PC-9 (cell line): ENCODE data around the gene MAN1A1. TPM values are rescaled to one million over a fixed set of nuclear protein-coding genes. Genes with fewer than 3 reads are reported as not detected.

ENCODE experiments used
- BruUV-seq: library from RNA; stranded (reverse); fragments of 400-500 nt; replicated peaks from 2 replicates; lab custom pipeline; 2021; lab: Mats Ljungman, UMichigan
- CTCF ChIA-PET: fragments of 300-600 bp; sonication (Branson Sonifier 250); formaldehyde crosslinking; loops from one replicate; lab custom pipeline; 2022; ENCODE audit warnings: antibody characterized with exemption; lab: Charles Lee
- POLR2A ChIA-PET: fragments of 300-600 bp; sonication (Branson Sonifier 250); formaldehyde crosslinking; loops from one replicate; lab custom pipeline; 2022; ENCODE audit warnings: antibody characterized with exemption; ENCODE audit not compliant: unreplicated experiment; lab: Charles Lee
- DNase-seq, 2 experiments: peaks; one replicate each; pipeline versions ENCODE4 v3.0.0 to v3.0.0-alpha.2; 2015 to 2022; ENCODE audit warnings: mixed read lengths in 1 of 2
- H2AFZ ChIP-seq: fragments of 200-600 bp; sonication (generic); 2 replicates; pipeline ENCODE4 v1.8.1; 2017; ENCODE audit warnings: antibody characterized with exemption
- H3F3A ChIP-seq: fragments of 200-600 bp; sonication (generic); 2 replicates; pipeline ENCODE4 v1.8.1; 2017; ENCODE audit warnings: antibody characterized with exemption, mild to moderate bottlenecking, low read depth; ENCODE audit not compliant: insufficient read depth
- H3K27ac ChIP-seq: fragments of 200-600 bp; sonication (generic); 2 replicates; pipeline ENCODE4 v1.6.1; 2016; ENCODE audit warnings: mixed run types
- H3K27me3 ChIP-seq: fragments of 200-600 bp; sonication (generic); 2 replicates; pipeline ENCODE4 v1.6.1; 2016; ENCODE audit warnings: low read depth, mixed run types; ENCODE audit not compliant: insufficient read depth
- H3K36me3 ChIP-seq: fragments of 200-600 bp; sonication (generic); 2 replicates; pipeline ENCODE4 v1.6.1; 2016; ENCODE audit warnings: low read depth, mixed run types
- H3K4me1 ChIP-seq: fragments of 200-600 bp; sonication (generic); replicated peaks from 2 replicates; pipeline ENCODE4 v1.6.1; 2016; ENCODE audit warnings: mixed run types; ENCODE audit not compliant: insufficient read depth
- H3K4me2 ChIP-seq: fragments of 200-600 bp; sonication (generic); 2 replicates; pipeline ENCODE4 v1.6.1; 2017; ENCODE audit warnings: mixed run types
- H3K4me3 ChIP-seq: fragments of 200-600 bp; sonication (generic); 2 replicates; pipeline ENCODE4 v1.6.1; 2016; ENCODE audit warnings: mixed run types
- H3K79me2 ChIP-seq: fragments of 200-600 bp; sonication (generic); 2 replicates; pipeline ENCODE4 v1.6.1; 2017; ENCODE audit warnings: low read depth, mixed run types
- H3K9me2 ChIP-seq: fragments of 200-600 bp; sonication (generic); 2 replicates; pipeline ENCODE4 v1.8.1; 2017; ENCODE audit warnings: mild to moderate bottlenecking; ENCODE audit not compliant: insufficient read depth
- H3K9me3 ChIP-seq: fragments of 200-600 bp; sonication (generic); 2 replicates; pipeline ENCODE4 v1.8.1; 2016; ENCODE audit warnings: low read depth; ENCODE audit not compliant: insufficient read depth
- H4K20me1 ChIP-seq: fragments of 200-600 bp; sonication (generic); 2 replicates; pipeline ENCODE4 v1.8.1; 2017; ENCODE audit not compliant: insufficient read depth
- EZH2 ChIP-seq: fragments of 200-600 bp; sonication (generic); IDR thresholded peaks from 2 replicates; pipeline ENCODE4 v1.8.0; 2017; ENCODE audit warnings: antibody characterized with exemption, low read depth
- intact Hi-C: fragments of 100-400 bp; cut with micrococcal nuclease; formaldehyde crosslinking; loops from one replicate; pipeline ENCODE4 v1.10.0; 2022; ENCODE audit not compliant: unreplicated experiment
- total RNA-seq: library from RNA; stranded (reverse); gene quantifications from 2 replicates; pipeline ENCODE4 v1.2.3, GENCODE V29; 2021
- TF ChIP-seq, protein P1 (sequence below): fragments of 200-600 bp; sonication (generic); conservative IDR thresholded peaks from 2 replicates; pipeline ENCODE4 v1.6.1; 2017; ENCODE audit warnings: mixed run types, antibody characterized with exemption, mild to moderate bottlenecking, moderate library complexity

The MAN1A1 gene
- total RNA-seq, 1 experiment from 2014 or later, result 13.4 TPM

DNA sequence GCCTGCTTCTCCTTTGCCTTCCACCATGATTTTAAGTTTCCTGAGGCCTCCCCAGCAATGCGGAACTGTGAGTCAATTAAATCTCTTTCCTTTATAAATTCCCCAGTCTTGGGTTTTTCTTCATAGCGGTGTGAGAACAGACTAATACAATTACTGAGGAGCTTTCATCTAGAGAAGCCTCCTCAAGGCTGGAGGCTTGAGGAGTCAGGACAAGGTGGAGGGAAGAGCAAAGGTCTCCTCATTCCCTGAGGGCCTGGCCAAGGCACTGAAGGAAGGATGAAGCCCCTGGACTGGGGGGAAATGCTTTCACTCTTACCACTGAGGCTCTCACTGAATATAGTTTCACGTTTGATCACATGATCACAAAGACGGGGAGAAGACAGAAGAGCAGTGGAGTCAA, 118.2 kb downstream of the MAN1A1 start:
- intact Hi-C loops, result no loop called here
- no peaks in the 10 kb centered on the region for H4K20me1 ChIP-seq
- TF ChIP-seq, protein P1, sequence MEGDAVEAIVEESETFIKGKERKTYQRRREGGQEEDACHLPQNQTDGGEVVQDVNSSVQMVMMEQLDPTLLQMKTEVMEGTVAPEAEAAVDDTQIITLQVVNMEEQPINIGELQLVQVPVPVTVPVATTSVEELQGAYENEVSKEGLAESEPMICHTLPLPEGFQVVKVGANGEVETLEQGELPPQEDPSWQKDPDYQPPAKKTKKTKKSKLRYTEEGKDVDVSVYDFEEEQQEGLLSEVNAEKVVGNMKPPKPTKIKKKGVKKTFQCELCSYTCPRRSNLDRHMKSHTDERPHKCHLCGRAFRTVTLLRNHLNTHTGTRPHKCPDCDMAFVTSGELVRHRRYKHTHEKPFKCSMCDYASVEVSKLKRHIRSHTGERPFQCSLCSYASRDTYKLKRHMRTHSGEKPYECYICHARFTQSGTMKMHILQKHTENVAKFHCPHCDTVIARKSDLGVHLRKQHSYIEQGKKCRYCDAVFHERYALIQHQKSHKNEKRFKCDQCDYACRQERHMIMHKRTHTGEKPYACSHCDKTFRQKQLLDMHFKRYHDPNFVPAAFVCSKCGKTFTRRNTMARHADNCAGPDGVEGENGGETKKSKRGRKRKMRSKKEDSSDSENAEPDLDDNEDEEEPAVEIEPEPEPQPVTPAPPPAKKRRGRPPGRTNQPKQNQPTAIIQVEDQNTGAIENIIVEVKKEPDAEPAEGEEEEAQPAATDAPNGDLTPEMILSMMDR, result no peak
- no peak for TF ChIP-seq EZH2
- BruUV-seq, result no TSS peak
- no peaks in the 10 kb centered on the region for H3F3A ChIP-seq
- CTCF ChIA-PET, result no interaction called here
- H3K4me2 ChIP-seq, result no peak overlapping the region
- POLR2A ChIA-PET, result no interaction called here
- H3K27ac ChIP-seq, result no peak overlapping the region
- no peaks in the 10 kb centered on the region for H3K27me3 ChIP-seq
- H3K4me1 ChIP-seq, result no peaks in the 10 kb centered on the region
- H3K9me2 ChIP-seq, result no peaks in the 10 kb centered on the region
- no peaks in the 10 kb centered on the region for H3K9me3 ChIP-seq
- H2AFZ ChIP-seq, result no peak overlapping the region
- H3K36me3 ChIP-seq, result no peaks in the 10 kb centered on the region
- no peak overlapping the region for H3K4me3 ChIP-seq
- H3K79me2 ChIP-seq, result no peaks in the 10 kb centered on the region
- no peak for DNase-seq

DNA sequence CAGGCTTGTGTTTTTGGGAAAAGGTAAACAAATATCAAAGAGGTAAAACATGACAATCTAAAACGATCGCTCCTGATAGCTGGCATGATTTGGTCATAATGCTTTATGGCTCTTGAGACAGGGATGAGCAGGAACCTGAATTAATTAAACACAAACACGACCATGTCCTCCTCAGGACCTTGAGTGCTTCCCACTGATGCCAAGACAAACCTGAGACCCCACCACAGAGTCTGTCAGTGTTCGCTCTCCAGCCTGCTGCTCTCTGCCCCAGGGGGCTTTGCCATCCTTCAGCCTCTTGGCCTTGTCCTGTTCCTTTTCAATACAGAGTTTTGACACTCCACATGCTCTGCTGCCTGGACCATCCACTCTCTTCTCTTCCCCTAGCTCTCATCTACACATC, 119.4 kb downstream of the MAN1A1 start:
- Histone ChIP-seq H4K20me1 (no peaks in the 10 kb centered on the region), H3K4me3 (no peak overlapping the region), H3K4me2 (no peak overlapping the region), H3F3A (no peaks in the 10 kb centered on the region), H3K9me3 (no peaks in the 10 kb centered on the region), H2AFZ (no peak overlapping the region), H3K36me3 (no peaks in the 10 kb centered on the region), H3K4me1 (no peaks in the 10 kb centered on the region), H3K79me2 (no peaks in the 10 kb centered on the region), H3K27me3 (no peaks in the 10 kb centered on the region), H3K9me2 (no peaks in the 10 kb centered on the region), H3K27ac (no peak overlapping the region)
- ChIA-PET CTCF (interaction anchor here (0.6 kb wide), 1 partner anchor 1467 kb away, joined by 3 read pairs; no protein-coding TSS in a partner anchor), POLR2A (no interaction called here)
- no TSS peak for BruUV-seq
- TF ChIP-seq, protein P1, result no peak
- intact Hi-C loops, result no loop called here
- no peak for DNase-seq

DNA sequence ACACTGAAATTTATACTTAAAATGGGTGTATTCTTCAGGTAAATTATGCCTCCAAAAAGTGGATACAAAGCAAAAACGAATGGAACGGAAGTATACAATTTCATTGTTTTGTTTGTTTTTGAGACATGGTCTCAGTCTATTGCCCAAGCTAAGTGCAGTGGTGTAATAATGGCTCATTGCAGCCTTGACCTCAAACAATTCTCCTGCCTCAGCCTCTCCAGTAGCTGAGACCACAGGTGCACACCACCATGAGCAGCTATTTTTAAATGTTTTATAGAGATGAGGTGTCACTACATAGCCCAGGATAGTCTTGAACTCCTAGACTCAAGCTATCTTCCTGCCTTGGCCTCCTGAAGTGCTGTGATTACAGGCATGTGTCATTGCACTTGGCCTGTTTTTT, 122.2 kb downstream of the MAN1A1 start:
- POLR2A ChIA-PET, result no interaction called here
- H3K27me3 ChIP-seq, result no peaks in the 10 kb centered on the region
- H3K9me2 ChIP-seq, result no peaks in the 10 kb centered on the region
- H3K4me2 ChIP-seq, result no peak overlapping the region
- CTCF ChIA-PET, result no interaction called here
- H3K27ac ChIP-seq, result no peak overlapping the region
- H3K36me3 ChIP-seq, result no peaks in the 10 kb centered on the region
- H3K4me1 ChIP-seq, result no peaks in the 10 kb centered on the region
- H4K20me1 ChIP-seq, result no peaks in the 10 kb centered on the region
- H3F3A ChIP-seq, result no peaks in the 10 kb centered on the region
- H3K79me2 ChIP-seq, result no peaks in the 10 kb centered on the region
- BruUV-seq, result no TSS peak
- intact Hi-C loops, result no loop called here
- DNase-seq, result no peak
- no peak overlapping the region for H3K4me3 ChIP-seq
- H3K9me3 ChIP-seq, result no peaks in the 10 kb centered on the region
- TF ChIP-seq, protein P1, result no peak
- no peak for TF ChIP-seq EZH2
- H2AFZ ChIP-seq, result no peak overlapping the region
